Measurements from ENCODE around the gene STX8.
A peak's percentile ranks its signal among the peaks of the same experiment; 100 is the strongest.

STX8 gene

GRCh38 chr17:9329251-9329921 is 246.2 kb downstream of the STX8 start:
- no peak for DNase-seq (ENCODE audit: low read depth)
- no peak for TF ChIP-seq CTCF (conservative IDR thresholded peaks at IDR 0.05; ENCODE audit: low read length)
- no peak overlapping the region for H3K4me3 ChIP-seq (ENCODE audit: low read length)

- TF ChIP-seq CTCF (conservative IDR thresholded peaks at IDR 0.05; ENCODE audit: low read length), result no peak
- no peak overlapping the region for H3K4me3 ChIP-seq (ENCODE audit: low read length)
- peak; percentile 13 for DNase-seq (ENCODE audit: low read depth)
Measured at GRCh38 chr17:9324864-9325263, 250.8 kb downstream of the STX8 start.

DNA sequence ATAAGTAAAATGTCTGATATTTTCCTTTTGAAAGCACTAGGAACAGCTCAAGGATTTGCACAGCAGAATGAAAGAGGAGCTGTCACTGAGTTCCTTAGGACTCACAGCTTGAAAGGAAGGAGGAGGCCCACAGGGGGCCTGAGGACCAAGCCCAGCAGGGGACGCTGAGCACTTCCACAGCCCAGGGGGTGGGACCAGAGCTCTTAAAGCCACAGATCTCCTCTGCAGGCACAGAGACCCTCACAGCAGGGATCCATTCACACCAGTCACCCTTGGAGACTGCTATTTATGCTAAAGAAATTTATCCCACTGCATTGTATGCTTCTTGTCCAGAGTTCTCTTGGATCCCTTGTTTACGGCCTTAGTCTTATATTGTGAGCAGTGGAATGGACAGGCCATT is 253.3 kb downstream of the STX8 start:
- no peak for TF ChIP-seq CTCF (conservative IDR thresholded peaks at IDR 0.05; ENCODE audit: low read length)
- H3K4me3 ChIP-seq (ENCODE audit: low read length), result no peak overlapping the region
- DNase-seq (ENCODE audit: low read depth), result no peak

GRCh38 chr17:9321890-9322289 is 253.7 kb downstream of the STX8 start:
- no peak for TF ChIP-seq CTCF (conservative IDR thresholded peaks at IDR 0.05; ENCODE audit: low read length)
- no peak for DNase-seq (ENCODE audit: low read depth)
- H3K4me3 ChIP-seq (ENCODE audit: low read length), result no peak overlapping the region

DNA sequence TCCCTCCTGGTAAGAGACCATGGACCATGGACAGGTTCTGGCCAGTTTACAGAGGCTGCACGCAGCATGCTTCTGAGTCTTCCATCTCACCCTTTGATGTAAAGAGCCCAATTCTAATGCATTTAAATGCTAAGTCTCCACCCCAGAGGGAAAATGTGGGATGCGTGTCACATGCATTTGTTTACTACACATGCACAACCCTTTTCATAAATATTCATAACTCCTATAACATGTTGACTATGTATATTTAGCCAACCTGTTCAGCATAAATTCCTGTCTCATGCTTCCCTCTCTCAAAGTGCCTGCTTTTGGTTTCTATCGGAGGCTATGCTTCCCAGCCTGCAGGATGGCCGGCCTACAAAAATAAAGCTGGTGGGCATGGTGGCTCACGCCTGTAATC is 260.3 kb downstream of the STX8 start:
- DNase-seq (ENCODE audit: low read depth), result no peak
- H3K4me3 ChIP-seq (ENCODE audit: low read length), result no peak overlapping the region
- TF ChIP-seq CTCF (conservative IDR thresholded peaks at IDR 0.05; ENCODE audit: low read length), result no peak

GRCh38 chr17:9313346-9313745 is 262.3 kb downstream of the STX8 start:
- H3K4me3 ChIP-seq (ENCODE audit: low read length), result no peak overlapping the region
- no peak for DNase-seq (ENCODE audit: low read depth)
- no peak for TF ChIP-seq CTCF (conservative IDR thresholded peaks at IDR 0.05; ENCODE audit: low read length)

- TF ChIP-seq CTCF (conservative IDR thresholded peaks at IDR 0.05; ENCODE audit: low read length), result no peak
- H3K4me3 ChIP-seq (ENCODE audit: low read length), result no peak overlapping the region
- DNase-seq (ENCODE audit: low read depth), result no peak
Measured at GRCh38 chr17:9309216-9309615, 266.4 kb downstream of the STX8 start.
